Erythroblast (primary cell): Measurements from ENCODE around the gene PKN3.

Experiments
- GATA1 ChIP-seq: IDR thresholded peaks from 2 replicates; pipeline ENCODE4 v1.6.1; 2011; ENCODE audit warnings: low read depth, mild to moderate bottlenecking, control low read depth, low read length, moderate library complexity
- POLR2A ChIP-seq: IDR thresholded peaks from 2 replicates; pipeline ENCODE4 v1.6.1; 2011; ENCODE audit warnings: mild to moderate bottlenecking, low read length

- TF ChIP-seq POLR2A (no peak), GATA1 (no peak)
Measured at GRCh38 chr9:128722380-128723351, 20.4 kb downstream of the PKN3 start.
